IMR-90 (cell line): ENCODE results near the gene FAM3D.

ENCODE experiments used
- CEBPB ChIP-seq: IDR thresholded peaks from 2 replicates; pipeline ENCODE4 v1.6.1; 2012; ENCODE audit warnings: low read depth, low read length, improper control_type of control experiment
- FOS ChIP-seq: fragments of 150-350 bp; IDR thresholded peaks from 2 replicates; pipeline ENCODE4 v1.6.1; 2016; ENCODE audit warnings: low read depth, low read length
- MXI1 ChIP-seq: IDR thresholded peaks from 2 replicates; pipeline ENCODE4 v1.6.1; 2012; ENCODE audit warnings: low read depth, mild to moderate bottlenecking, low read length, moderate library complexity, borderline replicate concordance
- POLR2A ChIP-seq: IDR thresholded peaks from 2 replicates; pipeline ENCODE4 v1.6.1; 2012; ENCODE audit warnings: mild to moderate bottlenecking, low read depth, low read length
- RCOR1 ChIP-seq: IDR thresholded peaks from 2 replicates; pipeline ENCODE4 v1.6.1; 2012; ENCODE audit warnings: mild to moderate bottlenecking, low read length, improper control_type of control experiment; ENCODE audit not compliant: insufficient replicate concordance
- SMC3 ChIP-seq: fragments of 150-350 bp; IDR thresholded peaks from 2 replicates; pipeline ENCODE4 v1.6.1; 2016; ENCODE audit warnings: low read depth, mild to moderate bottlenecking, antibody characterized with exemption, low read length, moderate library complexity
- TF ChIP-seq, protein P1 (sequence below): conservative IDR thresholded peaks from 2 replicates; pipeline ENCODE4 v1.5.1; 2012; ENCODE audit warnings: mild to moderate bottlenecking, low read depth, low read length, improper control_type of control experiment

DNA sequence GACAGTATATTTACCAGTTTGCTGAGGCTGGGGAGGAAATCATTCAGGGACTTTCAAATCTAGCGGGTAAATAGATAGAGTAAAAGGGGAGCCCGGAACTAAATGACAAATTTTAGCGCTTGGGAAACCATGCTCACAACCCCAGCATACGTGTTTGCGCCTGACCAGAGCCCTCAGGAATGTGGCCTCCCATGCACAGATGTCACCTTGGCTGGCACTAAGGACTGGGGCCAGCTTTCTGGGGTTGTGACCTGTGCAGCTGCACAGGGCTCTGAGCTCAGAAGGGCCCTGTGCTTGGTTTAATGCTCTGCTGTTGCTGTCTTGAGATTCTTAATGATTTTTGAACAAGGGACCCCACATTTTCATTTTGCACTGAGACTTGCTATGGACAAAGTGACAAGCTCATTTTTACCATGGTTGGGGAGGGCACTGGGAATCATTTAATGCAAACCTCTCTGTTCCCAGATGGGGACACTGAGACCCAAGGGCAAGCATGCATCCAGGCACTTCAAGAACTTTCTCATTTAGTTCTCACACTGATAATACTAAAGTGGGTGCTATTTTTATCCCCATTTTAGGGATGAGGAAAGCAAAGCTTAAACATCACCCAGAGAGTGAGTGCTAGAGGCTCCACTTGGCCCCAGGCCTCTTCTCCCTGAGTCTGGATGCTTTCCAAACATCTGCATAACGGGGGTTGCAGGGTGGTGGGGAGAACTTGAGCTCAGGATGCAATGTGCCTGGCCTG lies 45.3 kb downstream of the FAM3D start:
- TF ChIP-seq, protein P1, sequence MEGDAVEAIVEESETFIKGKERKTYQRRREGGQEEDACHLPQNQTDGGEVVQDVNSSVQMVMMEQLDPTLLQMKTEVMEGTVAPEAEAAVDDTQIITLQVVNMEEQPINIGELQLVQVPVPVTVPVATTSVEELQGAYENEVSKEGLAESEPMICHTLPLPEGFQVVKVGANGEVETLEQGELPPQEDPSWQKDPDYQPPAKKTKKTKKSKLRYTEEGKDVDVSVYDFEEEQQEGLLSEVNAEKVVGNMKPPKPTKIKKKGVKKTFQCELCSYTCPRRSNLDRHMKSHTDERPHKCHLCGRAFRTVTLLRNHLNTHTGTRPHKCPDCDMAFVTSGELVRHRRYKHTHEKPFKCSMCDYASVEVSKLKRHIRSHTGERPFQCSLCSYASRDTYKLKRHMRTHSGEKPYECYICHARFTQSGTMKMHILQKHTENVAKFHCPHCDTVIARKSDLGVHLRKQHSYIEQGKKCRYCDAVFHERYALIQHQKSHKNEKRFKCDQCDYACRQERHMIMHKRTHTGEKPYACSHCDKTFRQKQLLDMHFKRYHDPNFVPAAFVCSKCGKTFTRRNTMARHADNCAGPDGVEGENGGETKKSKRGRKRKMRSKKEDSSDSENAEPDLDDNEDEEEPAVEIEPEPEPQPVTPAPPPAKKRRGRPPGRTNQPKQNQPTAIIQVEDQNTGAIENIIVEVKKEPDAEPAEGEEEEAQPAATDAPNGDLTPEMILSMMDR = no peak
- TF ChIP-seq POLR2A = no peak
- TF ChIP-seq CEBPB = no peak
- no peak for TF ChIP-seq MXI1
- no peak for TF ChIP-seq RCOR1
- no peak for TF ChIP-seq FOS
- TF ChIP-seq SMC3 = no peak
